Measurements from ENCODE around the gene SLC44A5.

The SLC44A5 gene

DNA sequence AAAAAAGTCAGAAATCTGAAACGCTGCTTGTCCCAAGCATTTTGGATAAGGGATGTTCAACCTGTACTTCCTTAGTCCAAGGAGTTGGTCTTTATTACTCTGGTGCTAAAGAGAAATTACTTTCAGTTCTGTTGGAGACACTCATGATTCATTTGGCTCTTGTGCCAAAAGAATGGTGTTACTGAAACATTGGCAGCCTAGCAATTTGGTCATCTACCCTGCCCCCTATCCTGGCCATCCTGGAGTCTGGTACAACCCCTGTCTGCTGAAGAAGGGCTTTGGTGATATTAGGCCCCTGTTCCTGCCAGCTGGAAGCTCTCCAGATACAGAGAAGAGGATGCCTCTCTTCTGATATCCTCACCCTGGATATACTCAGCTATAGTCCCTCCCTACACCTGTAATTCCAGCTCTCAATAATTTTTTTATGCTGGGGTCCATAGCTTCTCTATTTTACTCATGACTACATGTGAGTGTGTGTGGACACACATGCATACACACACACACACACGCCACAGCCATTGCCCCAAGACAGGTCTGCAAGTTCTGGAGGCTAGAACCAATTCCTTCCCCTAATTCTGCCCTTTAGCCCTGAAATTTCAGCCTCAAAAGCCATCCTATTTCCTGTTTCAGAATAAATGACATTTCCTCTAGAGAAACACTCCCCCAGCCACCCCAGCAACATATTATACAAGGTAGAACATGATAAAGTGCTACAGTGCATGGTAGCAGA lies 436.7 kb downstream of the SLC44A5 start:
- DNase-seq (ENCODE audit: low spot score) = no peak

DNA sequence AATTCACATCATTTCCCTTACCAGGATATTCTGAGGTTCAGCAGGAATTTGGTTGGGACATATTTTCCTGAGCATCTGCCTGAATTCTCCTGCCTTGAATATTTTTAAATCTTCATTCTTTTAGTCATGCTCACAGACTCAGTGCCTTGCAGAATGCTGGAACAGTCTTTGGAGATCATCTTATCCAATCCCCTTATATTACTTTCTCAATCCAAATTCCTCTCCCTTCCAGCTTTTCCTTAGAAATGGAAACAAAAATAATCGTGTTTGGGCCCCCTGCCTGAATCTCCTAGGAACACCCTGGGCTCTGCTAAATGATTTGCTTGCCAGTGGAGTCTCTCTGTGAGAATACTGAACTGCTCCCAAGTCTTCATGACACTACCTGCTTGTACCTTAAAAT lies 438.4 kb downstream of the SLC44A5 start:
- no peak for DNase-seq (ENCODE audit: low spot score)

GRCh38 chr1:75171876-75172275 lies 439.0 kb downstream of the SLC44A5 start:
- no peak for DNase-seq (ENCODE audit: low spot score)

DNA sequence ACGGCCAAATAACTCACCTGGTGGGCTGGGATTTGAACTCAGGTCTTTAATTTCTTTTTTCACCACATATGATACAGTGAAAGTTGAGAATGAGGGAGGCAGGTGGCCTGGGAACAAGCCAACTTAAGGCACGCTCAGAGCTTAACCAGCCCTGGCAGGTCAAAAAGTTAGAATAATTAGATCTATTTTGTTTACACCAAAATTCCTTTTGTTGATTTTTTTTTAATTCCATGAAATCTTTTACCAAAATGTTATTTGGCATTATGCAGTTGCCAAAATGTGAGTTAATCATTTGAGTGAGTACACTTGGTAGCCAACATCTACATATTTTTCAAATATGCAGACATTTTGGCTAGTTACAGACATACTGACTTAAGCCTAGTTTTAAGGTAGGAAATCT lies 439.9 kb downstream of the SLC44A5 start:
- no peak for DNase-seq (ENCODE audit: low spot score)

- no peak for DNase-seq (ENCODE audit: low spot score)
These were observed 440.9 kb downstream of the SLC44A5 start for GRCh38 chr1:75170011-75170410.

DNA sequence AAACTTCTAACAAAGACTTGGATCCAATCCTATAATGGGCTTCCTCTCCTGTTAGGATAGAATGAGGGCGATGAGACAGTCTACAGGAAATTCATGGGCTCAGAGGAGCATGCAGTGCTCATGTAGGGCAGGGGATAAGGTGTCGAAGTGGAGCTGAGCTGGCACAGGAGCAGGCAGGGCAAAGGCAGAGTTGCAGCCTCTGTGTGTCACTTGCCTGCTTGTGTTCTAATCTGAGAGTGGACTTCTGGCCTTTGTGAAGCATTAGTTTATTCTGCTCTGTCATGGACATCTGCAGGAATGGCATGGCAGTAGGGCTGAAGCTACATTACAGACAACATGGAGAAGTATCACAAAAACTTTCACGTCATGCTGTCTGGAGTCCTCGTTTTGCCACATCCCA lies 444.1 kb downstream of the SLC44A5 start:
- DNase-seq (ENCODE audit: low spot score) = no peak

DNA sequence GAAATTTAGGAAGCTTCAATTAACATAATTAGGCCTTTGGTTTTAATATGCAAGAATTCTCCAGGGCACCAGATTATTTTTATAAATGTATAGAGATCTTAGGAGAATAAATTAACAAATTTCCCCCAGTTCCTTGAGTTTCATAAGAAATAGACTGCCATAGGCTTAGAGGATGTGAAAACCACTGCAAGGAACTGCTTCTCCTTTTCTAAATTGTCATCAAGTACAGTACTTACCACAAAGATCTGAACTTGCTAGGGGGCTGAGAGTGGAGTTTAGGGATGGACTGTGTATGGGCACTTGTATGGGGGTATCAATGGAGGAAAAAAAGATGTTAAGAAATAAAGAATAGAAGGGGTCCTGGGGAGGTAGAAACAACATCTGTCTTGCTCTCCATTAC lies 445.6 kb downstream of the SLC44A5 start:
- no peak for DNase-seq (ENCODE audit: low spot score)

- DNase-seq (ENCODE audit: low spot score) = no peak
These were observed 451.8 kb downstream of the SLC44A5 start for GRCh38 chr1:75159154-75159553.
